Osteoblast (primary cell): ENCODE data around the gene BCAS4. TPM values are rescaled to one million over a fixed set of nuclear protein-coding genes. Genes with fewer than 3 reads are reported as not detected.

ENCODE experiments used
- DNase-seq: peaks from one replicate; pipeline ENCODE4 v3.0.0; 2011; ENCODE audit warnings: low spot score, mixed read lengths; ENCODE audit not compliant: insufficient read length; ENCODE audit errors: missing footprints
- H2AFZ ChIP-seq: 2 replicates; pipeline ENCODE4 v1.6.0; 2011; ENCODE audit warnings: mild to moderate bottlenecking, low read length
- H3K27ac ChIP-seq: 2 replicates; pipeline ENCODE4 v1.5.1; 2011; ENCODE audit warnings: mild to moderate bottlenecking, low read depth, low read length, moderate library complexity
- H3K27me3 ChIP-seq: 2 replicates; pipeline ENCODE4 v1.6.0; 2012; ENCODE audit warnings: mild to moderate bottlenecking, control low read depth, inconsistent platforms, low read length, moderate library complexity; ENCODE audit not compliant: insufficient read depth
- H3K36me3 ChIP-seq: 2 replicates; pipeline ENCODE4 v1.5.1; 2011; ENCODE audit warnings: mild to moderate bottlenecking, low read length, control low read depth, moderate library complexity; ENCODE audit not compliant: insufficient read depth
- H3K4me1 ChIP-seq: 2 replicates; pipeline ENCODE4 v1.5.1; 2011; ENCODE audit warnings: mild to moderate bottlenecking, low read length, control low read depth, moderate library complexity; ENCODE audit not compliant: insufficient read depth
- H3K4me2 ChIP-seq: 2 replicates; pipeline ENCODE4 v1.6.0; 2011; ENCODE audit warnings: mild to moderate bottlenecking, low read length; ENCODE audit not compliant: insufficient read depth
- H3K4me3 ChIP-seq: fragments of 200-600 bp; sonication (generic); 3 replicates; pipeline ENCODE4 v1.5.1; 2012; ENCODE audit warnings: mild to moderate bottlenecking, low read length, inconsistent platforms; ENCODE audit not compliant: insufficient read depth
- H3K79me2 ChIP-seq: 2 replicates; pipeline ENCODE4 v1.6.0; 2012; ENCODE audit warnings: mild to moderate bottlenecking, low read length, control low read depth, inconsistent platforms; ENCODE audit not compliant: insufficient read depth
- H3K9me3 ChIP-seq: 2 replicates; pipeline ENCODE4 v1.5.1; 2011; ENCODE audit warnings: low read depth, low read length, control low read depth
- H4K20me1 ChIP-seq: 2 replicates; pipeline ENCODE4 v1.6.0; 2012; ENCODE audit warnings: mild to moderate bottlenecking, low read length, control low read depth; ENCODE audit not compliant: insufficient read depth
- total RNA-seq: library from RNA; depleted of rRNA; stranded (reverse); fragments of >200 nt; gene quantifications from 2 replicates; pipeline ENCODE4 v1.2.3, GENCODE V29; 2012
- TF ChIP-seq, protein P1 (sequence below): IDR thresholded peaks from 2 replicates; pipeline ENCODE4 v1.5.1; 2011; ENCODE audit warnings: mild to moderate bottlenecking, low read depth, low read length, moderate library complexity; ENCODE audit errors: extremely low read depth

BCAS4 gene
- total RNA-seq, 1 donor, result 2.9 TPM

DNA sequence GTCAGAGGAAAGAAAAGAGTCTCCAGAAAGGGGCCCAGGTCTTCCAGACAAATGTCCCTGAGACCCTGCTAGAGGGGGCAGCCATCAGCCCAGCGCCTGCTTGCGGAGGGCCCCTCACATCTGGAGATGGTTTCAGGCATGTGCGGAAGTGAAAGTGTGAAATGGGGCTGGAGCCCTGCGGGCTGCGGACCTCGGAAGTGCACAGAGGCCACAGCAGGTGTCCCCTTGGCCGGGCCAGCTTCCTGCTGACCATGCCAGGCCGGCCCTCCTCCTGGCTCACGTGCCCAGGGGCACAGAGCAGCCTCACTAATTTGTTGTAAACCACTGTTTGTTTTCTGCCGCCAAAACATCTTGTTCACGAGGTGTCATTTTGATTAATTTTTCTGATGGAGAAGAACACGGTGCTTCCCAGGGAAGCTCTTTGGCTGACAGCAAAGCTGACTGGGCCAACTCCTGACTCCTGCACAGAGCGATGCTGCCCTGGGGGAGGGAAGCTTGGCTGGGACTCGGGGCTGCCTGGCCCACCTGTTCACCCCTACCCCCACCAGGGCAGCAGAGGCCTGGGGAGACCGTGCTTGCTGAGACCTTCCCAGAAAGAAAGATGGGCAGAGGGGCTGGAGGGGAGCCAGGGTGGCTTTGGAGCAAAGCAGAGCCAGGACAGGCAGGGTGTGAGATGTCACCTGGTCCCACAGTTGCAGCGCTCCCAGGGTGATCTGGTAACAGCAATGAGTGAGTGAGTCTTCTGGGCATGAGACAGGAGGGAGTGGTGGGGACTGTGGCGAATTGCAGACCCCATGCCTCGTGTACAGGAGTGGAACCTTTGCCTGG lies 54.2 kb downstream of the BCAS4 start:
- Histone ChIP-seq H3K79me2 (no peaks in the 10 kb centered on the region), H3K36me3 (no peaks in the 10 kb centered on the region), H2AFZ (no peak overlapping the region), H3K9me3 (no peaks in the 10 kb centered on the region), H3K4me3 (peak overlapping the region; percentile 30), H3K4me1 (peaks cover 10% of the 10 kb centered on the region), H4K20me1 (no peaks in the 10 kb centered on the region), H3K27me3 (no peaks in the 10 kb centered on the region), H3K4me2 (peak overlapping the region; percentile 36), H3K27ac (no peak overlapping the region)
- DNase-seq, result peak; percentile 84
- TF ChIP-seq, protein P1, sequence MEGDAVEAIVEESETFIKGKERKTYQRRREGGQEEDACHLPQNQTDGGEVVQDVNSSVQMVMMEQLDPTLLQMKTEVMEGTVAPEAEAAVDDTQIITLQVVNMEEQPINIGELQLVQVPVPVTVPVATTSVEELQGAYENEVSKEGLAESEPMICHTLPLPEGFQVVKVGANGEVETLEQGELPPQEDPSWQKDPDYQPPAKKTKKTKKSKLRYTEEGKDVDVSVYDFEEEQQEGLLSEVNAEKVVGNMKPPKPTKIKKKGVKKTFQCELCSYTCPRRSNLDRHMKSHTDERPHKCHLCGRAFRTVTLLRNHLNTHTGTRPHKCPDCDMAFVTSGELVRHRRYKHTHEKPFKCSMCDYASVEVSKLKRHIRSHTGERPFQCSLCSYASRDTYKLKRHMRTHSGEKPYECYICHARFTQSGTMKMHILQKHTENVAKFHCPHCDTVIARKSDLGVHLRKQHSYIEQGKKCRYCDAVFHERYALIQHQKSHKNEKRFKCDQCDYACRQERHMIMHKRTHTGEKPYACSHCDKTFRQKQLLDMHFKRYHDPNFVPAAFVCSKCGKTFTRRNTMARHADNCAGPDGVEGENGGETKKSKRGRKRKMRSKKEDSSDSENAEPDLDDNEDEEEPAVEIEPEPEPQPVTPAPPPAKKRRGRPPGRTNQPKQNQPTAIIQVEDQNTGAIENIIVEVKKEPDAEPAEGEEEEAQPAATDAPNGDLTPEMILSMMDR, result no peak

DNA sequence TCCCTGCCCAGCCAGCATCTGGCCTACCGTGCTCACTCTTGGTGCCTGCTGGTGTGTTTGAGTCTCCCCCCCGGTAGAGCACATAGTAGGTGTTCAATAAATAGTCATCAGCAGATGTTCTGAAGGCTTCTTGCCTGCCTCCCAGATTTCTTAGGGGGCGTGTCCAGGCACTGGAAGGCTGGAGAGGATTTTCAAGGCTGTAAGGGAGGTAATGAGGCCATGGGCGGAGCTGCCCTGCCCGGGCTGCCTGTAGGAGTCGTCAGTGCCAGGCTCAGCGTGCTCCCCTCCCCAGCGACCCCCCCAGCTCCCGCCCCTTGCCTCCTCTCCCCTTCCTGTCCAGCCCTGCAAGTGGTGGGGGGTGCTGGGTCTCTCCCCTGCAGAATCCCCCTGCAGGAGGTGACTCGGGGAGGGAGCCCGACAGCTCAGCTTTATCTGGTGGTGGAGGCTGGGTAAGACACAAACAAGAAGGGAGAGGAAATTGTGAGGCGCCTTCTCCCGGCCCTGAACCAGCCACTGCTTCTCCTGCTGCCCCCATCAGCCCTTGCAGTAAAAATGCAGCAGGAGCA lies 55.9 kb downstream of the BCAS4 start:
- no peak overlapping the region for H3K27ac ChIP-seq
- H3K36me3 ChIP-seq, result no peaks in the 10 kb centered on the region
- H3K9me3 ChIP-seq, result no peaks in the 10 kb centered on the region
- peaks cover 3% of the 10 kb centered on the region for H4K20me1 ChIP-seq
- no peak overlapping the region for H3K4me2 ChIP-seq
- H2AFZ ChIP-seq, result no peak overlapping the region
- H3K79me2 ChIP-seq, result no peaks in the 10 kb centered on the region
- no peaks in the 10 kb centered on the region for H3K27me3 ChIP-seq
- peak; percentile 66 for DNase-seq
- TF ChIP-seq, protein P1, result no peak
- no peak overlapping the region for H3K4me3 ChIP-seq
- no peaks in the 10 kb centered on the region for H3K4me1 ChIP-seq

DNA sequence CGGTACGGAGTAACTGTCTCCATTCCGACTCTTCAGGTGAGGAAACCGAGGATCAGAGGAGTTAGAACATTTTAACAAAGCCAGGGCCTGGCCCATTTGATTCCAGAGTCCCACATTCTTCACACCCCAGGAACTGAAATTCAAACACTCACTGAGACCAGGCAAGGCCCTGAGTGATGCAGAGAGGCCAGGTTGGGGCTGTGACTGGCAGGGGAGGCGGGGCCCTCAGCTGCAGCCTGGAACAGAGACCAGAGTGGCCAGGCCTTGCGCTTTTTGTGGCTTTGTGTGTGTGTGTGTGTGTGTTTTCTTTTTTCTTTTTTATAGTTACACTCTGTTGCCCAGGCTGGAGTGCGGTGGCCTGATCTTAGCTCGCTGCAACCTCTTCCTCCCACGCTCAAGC lies 57.2 kb downstream of the BCAS4 start:
- H3K4me2 ChIP-seq, result no peak overlapping the region
- H3K27ac ChIP-seq, result no peak overlapping the region

More for the DNA sequence above, 57.2 kb downstream of the BCAS4 start:
- no peak overlapping the region for H3K4me3 ChIP-seq
- H3K36me3 ChIP-seq, result no peaks in the 10 kb centered on the region
- H3K79me2 ChIP-seq, result no peaks in the 10 kb centered on the region
- H4K20me1 ChIP-seq, result peaks cover 8% of the 10 kb centered on the region
- TF ChIP-seq, protein P1, result no peak
- no peaks in the 10 kb centered on the region for H3K4me1 ChIP-seq
- no peaks in the 10 kb centered on the region for H3K27me3 ChIP-seq
- DNase-seq, result no peak
- H2AFZ ChIP-seq, result no peak overlapping the region
- H3K9me3 ChIP-seq, result no peaks in the 10 kb centered on the region
